ENCODE measurements around the gene SKA2. TPM values are rescaled to one million over a fixed set of nuclear protein-coding genes. Genes with fewer than 3 reads are reported as not detected.

SKA2 gene
- total and polyA plus RNA-seq, 9 of the 15 experiments (the other 6 are each of a cell fraction or from before 2014, with no cell fraction given) = 58.1 to 183 (median 133) TPM

GRCh38 chr17:59126809-59127417 is 28.1 kb downstream of the SKA2 start:
- CTCF ChIA-PET (ENCODE audit: low intra/inter-chr PET ratio) = no interaction called here
- Histone ChIP-seq H3K9ac (ENCODE audit: insufficient read depth in 1 of 2, low read depth in 2 of 2, low read length in 2 of 2) (no peak overlapping the region), H3K4me2 (ENCODE audit: insufficient read depth, low read length) (no peak overlapping the region), H3K27ac (ENCODE audit: extremely low read depth, low read depth, low read length) (no peak overlapping the region), H2AFZ (ENCODE audit: low read depth, low read length) (no peak overlapping the region), H3K4me3 (no peak overlapping the region), H3K36me3 (ENCODE audit: control insufficient read depth, insufficient read depth, low read length) (peaks cover 58% of the 10 kb centered on the region; the same call in 2 of the 3 replicates), H3K9me1 (ENCODE audit: control insufficient read depth, insufficient read depth, low read length) (no peaks in the 10 kb centered on the region), H3K4me1 (replicated peaks in 1 of 2; ENCODE audit: control insufficient read depth in 2 of 2, insufficient read depth in 2 of 2, low read length in 2 of 2) (no peaks in the 10 kb centered on the region), H4K20me1 (replicated peaks; ENCODE audit: control insufficient read depth, insufficient read depth, low read length) (no peaks in the 10 kb centered on the region), H3K79me2 (ENCODE audit: control insufficient read depth, insufficient read depth, low read length) (peaks cover 26% of the 10 kb centered on the region), H3K9me3 (replicated peaks; ENCODE audit: control insufficient read depth, insufficient read depth, low read depth, low read length) (0 out of 2 replicates have a peak, but pooled peaks cover 1% of the 10 kb centered on the region), H3K27me3 (ENCODE audit: control insufficient read depth in 2 of 2, insufficient read depth in 2 of 2, low read length in 2 of 2) (no peaks in the 10 kb centered on the region)
- ATAC-seq (no peak), DNase-seq (ENCODE audit: extremely low read depth in 1 of 4, low spot score in 3 of 4) (no peak), FAIRE-seq (peak; percentile 19)
- POLR2A ChIA-PET = no interaction called here
- no TSS peak for BruUV-seq (replicated peaks)
- 57% methylated on average over 3 of the region's 3 CpGs for WGBS (ENCODE audit: insufficient coverage, low coverage, missing lambda C conversion rate)
- TF ChIP-seq SREBF1 (IDR thresholded peaks at IDR 0.05; ENCODE audit: borderline replicate concordance, low read depth, low read length) = no peak
- TF ChIP-seq ELF1 (tag; IDR thresholded peaks at IDR 0.05) = no peak
- TF ChIP-seq RAD51 (IDR thresholded peaks at IDR 0.05; ENCODE audit: borderline replicate concordance, low read depth) = no peak
- no peak for TF ChIP-seq ZBTB33 (CRISPR knock-in tag; IDR thresholded peaks at IDR 0.05)
- no peak for TF ChIP-seq MCM5 (IDR thresholded peaks at IDR 0.05; ENCODE audit: low read depth)
- TF ChIP-seq PREB (CRISPR knock-in tag; IDR thresholded peaks at IDR 0.05) = no peak
- TF ChIP-seq CAMTA2 (CRISPR knock-in tag; conservative IDR thresholded peaks at IDR 0.05) = no peak
- TF ChIP-seq ZNF717 (CRISPR knock-in tag; IDR thresholded peaks at IDR 0.05) = no peak
- TF ChIP-seq HEY1 (CRISPR knock-in tag; IDR thresholded peaks at IDR 0.05; ENCODE audit: borderline replicate concordance) = no peak
- no peak for TF ChIP-seq GABPA (tag; conservative IDR thresholded peaks at IDR 0.05; ENCODE audit: low read depth)
- no peak for TF ChIP-seq RBM25 (IDR thresholded peaks at IDR 0.05; ENCODE audit: low read depth, low read length, severe bottlenecking)
- TF ChIP-seq GATAD2A (IDR thresholded peaks at IDR 0.05) = no peak
- TF ChIP-seq HMG20A (CRISPR knock-in tag; conservative IDR thresholded peaks at IDR 0.05) = no peak
- TF ChIP-seq IRF1 (CRISPR knock-in tag; IDR thresholded peaks at IDR 0.05; ENCODE audit: borderline replicate concordance) = no peak
- no peak for TF ChIP-seq HIVEP1 (CRISPR knock-in tag; IDR thresholded peaks at IDR 0.05)
- intact Hi-C loops (cut with micrococcal nuclease) = no loop called here
- in situ Hi-C loops (cut with MboI) = no loop called here

All from K562 (cell line).